NCI-H2196 (cell line): ENCODE results near the gene RCBTB1.

ENCODE experiments used
- DNase-seq: peaks from one replicate; lab custom pipeline; 2025; ENCODE audit not compliant: unreplicated experiment; lab: John Stamatoyannopoulos, UW

Gene RCBTB1

DNA sequence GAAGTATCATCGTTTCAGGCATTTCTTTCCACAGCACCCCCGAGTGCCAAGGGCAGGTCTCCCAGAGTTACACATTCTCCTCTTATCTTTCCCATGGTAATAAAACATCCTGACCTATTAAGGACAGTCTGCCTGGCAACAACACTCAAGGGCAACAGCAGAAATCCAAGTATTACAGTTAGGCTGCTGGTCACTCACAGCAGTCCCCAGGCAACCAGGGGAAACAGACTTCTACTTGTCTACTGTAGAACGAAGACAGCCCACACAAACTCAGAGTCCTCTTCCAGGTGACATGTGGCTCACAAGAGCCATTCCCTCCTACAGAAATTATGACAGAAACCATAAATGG, 24.3 kb downstream of the RCBTB1 start:
- no peak for DNase-seq

DNA sequence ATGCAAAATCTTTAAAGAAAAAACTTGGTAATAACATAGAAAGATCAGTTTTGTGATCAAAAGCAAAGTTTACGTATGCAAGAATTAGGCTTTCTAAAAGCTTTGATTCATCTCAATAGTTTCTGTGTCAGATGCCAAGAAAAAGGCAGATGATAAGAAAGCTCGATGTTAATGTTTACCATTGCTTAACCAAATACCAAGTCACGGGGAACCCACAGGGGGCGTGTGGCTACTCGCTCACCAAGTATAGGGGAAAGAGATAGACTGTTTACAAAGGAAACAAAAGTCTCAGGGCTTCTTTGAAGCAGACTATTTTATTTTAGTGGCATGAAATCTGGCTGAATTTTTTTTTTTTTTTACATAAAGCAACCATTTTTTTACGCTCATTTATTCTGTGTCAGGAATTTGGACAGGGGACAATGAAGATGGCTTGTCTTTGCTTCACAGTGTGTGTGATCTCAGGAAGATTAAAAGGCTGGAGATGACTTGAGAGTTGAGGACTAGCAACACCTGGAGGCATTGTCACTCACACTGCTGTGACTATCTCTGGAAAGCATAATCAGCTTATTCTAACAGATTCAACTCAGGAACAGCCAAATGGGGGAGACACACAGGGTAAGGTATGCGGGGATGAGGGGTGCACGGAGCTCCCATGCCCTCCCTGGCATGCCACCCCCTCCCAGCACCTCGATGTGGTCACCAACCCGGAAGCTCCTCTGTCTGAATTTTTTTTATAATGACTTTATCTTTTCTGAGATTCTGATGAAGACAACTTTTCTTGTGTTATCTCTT, 24.9 kb downstream of the RCBTB1 start:
- no peak for DNase-seq

DNA sequence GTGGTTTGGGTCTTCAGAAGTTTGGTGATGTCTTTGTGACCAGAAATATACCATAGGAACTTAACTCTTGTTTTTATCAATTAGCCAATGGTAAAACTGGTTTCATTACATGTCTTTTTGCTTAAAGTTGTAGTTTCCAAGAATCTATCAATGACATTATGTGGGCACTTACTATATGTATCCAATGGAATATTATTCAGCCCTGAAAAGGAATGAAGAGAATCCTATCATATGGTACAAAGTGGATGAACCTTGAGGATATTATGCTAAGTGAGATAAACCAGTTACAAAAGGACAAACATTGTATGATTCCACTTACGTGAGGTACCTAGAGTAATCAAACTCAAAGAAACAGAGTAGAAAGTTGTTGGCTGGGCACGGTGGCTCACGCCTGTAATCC, 26.4 kb downstream of the RCBTB1 start:
- DNase-seq = no peak

DNA sequence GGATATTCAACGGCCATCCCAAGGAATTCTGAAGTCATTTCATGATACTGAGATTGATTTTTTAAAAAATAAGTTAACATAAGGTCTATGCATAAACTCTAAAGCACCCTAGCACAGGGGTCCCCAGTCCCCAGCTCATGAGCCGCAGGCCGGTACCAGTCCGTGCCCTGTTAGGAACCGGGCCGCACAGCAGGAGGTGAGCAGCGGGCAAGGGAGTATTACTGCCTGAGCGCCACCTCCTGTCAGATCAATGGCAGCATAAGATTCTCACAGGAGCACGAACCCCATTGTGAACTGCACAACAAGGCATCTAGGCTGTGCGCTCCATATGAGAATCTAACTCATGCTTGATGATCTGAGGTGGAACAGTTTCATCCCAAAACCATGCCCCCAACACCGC, 31.0 kb downstream of the RCBTB1 start:
- DNase-seq = no peak

DNA sequence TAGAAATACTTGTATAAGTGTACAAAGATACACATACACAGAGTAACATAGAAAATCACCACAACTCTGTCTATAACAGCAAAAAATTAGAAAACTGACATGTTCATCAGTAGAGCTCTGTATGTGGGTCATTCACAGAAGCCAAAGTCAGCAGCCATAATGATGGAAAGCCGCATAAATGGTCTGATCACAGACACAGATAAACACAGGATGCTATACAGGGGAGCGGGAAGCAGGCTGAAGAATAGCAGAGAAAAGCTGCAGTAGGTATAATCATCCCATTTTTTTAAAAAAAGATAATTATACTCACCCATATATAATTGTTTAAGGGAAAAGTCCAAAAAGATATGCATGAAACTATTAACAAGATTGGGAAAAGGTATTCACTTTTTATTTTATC, 31.5 kb downstream of the RCBTB1 start:
- DNase-seq = no peak

DNA sequence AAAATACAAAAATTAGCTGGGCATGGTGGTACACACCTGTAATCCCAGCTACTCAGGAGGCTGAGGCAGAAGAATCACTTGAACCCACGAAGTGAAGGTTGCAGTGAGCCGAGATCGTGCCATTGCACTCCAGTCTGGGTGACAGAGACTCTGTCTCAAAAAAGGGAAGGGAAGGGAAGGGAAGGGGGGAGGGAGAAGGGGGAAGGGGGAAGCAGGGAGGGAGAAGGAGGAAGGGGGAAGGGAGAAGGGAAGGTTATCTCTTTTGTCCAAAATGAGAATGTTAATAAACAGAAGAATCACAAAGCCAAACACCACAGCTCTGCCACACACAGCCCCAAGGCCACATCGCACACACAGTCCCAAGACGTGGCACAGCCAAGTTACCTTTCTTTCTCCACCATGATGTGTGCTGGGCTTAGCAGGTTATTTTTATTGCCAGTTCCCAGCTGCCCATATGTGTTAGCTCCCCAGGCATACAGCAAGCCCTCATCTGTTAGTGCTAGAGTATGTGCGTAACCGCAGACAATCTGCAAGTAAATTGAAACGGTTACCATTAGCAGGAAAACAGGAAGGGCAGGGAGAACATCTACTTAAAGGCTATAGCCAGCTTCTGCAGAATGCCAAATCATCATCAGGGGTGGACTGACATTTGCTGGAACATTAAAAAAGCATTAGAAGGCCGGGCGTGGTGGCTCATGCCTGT, 34.3 kb downstream of the RCBTB1 start:
- no peak for DNase-seq

DNA sequence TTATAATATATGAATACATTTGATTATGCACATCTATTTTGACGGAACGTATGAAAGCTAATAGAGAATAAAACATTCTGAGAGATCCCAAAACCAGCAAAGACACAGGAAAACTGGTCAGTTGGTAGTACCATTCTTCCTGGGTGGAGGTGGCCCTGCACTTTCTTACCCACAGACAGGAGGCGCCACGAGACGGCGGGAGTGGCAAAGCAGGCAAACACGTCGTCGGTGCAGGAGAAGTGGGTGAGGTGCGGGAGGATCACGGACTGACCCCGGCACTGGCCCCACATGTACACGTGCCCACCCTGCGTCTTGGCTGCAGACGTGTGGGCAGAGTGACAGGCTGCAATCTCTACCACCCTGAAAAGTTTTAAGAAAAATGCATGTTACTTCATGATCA, 36.1 kb downstream of the RCBTB1 start:
- DNase-seq = no peak

DNA sequence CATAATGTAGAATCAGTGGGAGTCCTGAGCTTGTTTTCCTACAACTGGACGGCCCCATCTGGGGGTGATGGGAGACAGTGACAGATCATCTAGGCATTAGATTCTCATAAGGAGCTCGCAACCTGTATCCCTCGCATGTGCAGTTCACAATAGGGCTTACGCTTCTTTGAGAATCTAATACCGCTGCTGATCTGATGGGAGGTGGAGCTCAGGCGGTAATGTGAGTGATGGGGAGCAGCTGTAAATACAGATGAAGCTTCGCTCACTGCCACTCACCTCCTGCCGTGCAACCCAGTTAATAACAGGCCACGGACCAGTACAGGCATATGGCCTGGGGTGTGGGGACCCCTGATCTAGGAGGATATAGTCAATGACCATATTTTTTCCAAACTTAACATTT, 38.8 kb downstream of the RCBTB1 start:
- no peak for DNase-seq

DNA sequence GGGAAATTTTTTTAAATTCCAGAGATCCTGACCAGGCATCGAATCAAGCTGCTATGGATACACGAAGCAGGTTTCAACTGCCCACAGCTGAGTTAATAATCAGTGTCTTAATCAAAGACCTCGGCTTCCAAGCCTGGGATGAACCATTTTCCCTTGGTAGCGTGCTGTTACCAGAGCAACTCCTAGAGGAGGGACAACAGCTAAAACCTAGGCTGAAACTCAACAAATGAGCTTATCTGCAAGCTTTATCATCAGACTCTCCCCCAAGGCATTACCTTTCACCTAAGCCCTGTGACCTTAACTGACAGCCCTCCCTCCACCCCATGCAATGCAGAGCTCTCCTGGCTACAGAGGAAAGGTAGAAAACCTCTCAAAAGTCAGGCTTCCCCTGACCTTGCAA, 39.7 kb downstream of the RCBTB1 start:
- no peak for DNase-seq

DNA sequence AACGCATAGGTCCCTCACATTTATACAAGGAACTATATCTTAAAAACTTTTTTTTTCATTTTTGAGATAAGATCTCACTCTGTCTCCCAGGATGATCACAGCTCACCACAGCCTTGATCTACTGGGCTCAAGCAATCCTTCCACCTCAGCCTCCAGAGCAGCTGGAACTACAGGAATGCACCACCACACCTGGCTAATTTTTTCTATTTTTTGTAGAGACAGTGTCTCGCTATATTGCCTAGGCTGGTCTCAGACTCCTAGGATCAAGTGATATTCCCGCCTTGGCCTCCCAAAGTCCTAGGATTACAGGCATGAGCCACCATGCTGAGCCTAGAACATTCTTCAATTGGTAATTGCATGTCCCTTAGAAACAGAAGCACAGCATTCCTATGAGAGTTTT, 41.7 kb downstream of the RCBTB1 start:
- DNase-seq = no peak

DNA sequence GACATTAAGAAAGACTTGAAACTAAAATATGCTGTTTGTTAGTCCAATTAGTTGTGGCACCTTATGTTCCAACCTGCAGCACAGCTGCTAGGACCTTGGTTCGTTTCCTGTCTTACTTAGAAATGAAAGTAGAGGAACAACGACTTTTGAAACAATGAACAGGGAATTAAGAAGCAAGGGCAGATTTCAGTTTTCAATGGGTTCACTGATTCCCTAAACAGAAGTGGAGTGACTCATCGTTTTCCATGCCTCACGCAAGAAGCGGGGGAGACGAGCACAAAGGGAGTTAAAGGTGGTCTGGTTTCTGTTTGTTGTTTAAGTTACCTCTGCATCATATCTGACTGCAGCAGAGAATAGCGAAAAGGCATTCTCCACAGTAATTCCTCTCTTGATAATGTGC, 44.8 kb downstream of the RCBTB1 start:
- no peak for DNase-seq

DNA sequence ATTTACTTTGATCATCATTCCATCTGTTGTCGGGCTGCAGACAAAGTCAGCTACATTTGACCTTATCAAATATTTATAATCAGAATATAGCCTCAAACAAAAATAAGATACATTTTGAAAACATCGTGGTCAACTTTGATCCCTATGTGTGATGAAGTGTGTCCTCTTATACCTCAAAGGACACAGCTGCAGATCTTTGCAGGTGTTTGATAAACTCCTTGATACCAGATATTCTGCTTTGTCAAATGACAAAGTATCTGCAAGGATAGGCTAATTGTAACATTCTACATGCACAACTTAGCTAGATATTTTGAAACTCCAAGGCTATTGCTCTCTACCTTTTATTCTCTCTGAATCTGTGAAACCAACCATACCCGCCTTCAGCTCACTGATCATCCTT, 45.6 kb downstream of the RCBTB1 start:
- no peak for DNase-seq

DNA sequence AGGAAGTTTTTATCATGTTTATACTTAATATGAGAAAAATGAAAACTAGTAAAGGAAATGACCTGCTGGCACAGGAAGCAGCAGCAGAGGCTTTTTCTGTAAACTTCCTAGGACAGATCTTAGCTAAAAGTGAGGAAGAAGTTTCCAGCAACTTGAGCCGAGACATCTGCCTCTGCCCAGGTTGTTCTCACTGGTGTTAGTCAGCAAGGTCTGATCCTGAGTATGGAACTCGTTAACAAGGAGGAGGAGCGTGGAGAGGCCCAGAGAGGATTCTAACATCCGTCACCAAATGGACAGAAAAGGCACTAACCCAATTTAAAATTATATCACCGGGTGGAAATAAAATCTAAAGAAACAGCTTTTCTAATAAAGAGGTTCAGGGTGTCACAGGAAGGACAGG, 46.0 kb downstream of the RCBTB1 start:
- DNase-seq = no peak

DNA sequence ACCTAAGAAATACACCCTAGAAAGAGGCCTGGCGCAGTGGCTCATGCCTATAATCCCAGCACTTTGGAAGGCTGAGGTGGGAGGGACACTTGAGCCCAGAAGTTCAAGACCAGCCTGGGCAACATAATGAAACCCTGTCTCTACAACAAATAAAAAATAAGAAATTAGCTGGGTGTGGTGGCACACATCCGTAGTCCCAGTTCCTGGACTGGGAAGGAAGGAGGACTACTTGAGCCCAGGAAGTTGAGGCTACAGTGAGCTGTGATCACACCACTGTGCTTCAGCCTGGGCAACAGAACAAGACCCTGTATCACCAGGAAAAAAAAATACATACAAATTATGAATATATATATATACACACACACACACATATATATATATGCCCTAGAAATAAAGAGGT, 47.0 kb downstream of the RCBTB1 start:
- no peak for DNase-seq

DNA sequence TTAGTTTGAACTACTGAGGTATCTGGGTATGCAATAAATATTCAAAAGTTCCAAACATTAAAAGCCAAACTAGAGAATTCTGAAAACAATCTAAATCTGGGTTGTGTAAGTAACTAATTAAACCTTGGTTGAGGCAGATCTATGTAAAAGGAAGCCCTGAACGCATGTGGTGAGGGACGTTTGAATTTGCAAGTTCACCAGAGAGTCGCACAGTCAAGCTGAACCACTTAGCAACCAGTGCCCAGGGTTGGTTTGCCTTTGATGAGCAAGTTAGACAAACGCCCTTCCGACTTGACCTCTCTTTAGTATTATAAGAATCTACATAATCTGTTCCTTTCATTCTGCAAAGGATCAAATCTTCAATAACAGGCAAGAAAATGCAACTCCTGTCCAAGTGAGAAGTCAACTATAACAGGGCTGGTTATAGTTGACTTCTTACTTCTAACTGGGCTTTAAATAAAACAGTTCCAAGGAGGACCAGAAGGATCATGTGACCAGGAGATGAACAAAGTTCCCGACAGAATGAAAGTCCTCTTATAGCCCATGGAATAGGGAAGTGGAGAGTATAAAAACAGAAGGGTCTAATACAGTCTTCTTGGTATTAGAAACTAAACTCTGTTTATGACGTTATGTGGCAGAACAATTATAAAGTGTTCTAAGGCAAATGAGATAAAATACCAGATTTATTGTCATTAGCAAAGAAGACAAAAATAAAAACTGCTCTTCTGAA, 49.0 kb downstream of the RCBTB1 start:
- no peak for DNase-seq

DNA sequence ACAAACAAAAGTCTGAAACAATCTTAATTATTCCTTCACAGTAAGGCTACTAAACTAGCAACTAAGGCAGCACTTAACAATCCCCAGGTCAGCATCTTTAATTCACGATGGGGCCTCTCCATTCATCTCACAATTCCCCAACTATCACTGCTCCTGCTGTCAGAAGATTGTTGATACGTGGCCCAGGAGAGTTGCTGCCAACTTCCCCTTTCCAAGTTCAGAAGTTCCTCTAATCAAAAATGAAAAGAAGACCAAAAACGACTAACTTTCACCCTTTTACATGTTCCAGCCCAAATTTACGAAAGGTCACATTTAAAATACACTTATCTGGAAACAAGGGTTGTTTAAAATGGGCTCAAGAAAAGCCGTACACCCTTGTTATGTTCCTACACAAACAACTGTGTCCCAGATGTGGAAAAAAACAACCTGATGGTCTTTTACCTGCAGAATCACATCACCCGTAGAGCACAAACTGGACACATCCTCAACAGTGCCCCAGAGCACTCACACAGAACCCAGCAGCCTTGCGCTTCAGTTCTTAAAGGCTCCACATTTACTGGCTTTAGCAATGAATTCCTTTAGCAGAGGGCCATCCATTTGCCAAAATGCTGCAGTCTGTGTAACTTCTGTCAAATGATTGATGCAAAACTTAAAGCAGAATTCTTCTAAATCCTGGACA, 51.6 kb downstream of the RCBTB1 start:
- no peak for DNase-seq

DNA sequence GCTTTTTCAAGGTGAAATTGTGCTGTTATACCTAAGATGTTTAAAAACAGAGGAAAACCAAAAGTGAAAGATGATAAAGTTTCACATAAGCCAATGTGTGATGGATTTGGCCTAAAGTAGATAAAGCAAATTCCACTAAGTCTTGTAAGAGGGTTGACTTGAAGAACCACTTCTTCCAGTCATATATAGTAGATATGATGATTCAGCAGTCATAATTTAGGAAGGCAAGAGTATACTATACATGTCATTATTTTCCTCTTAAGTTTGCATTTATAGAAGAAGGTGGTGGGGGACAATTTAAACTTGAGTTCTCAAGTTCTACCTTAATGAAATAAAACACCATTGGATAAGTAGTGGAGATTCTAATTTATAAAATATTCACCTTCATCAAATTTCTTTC, 52.3 kb downstream of the RCBTB1 start:
- no peak for DNase-seq

DNA sequence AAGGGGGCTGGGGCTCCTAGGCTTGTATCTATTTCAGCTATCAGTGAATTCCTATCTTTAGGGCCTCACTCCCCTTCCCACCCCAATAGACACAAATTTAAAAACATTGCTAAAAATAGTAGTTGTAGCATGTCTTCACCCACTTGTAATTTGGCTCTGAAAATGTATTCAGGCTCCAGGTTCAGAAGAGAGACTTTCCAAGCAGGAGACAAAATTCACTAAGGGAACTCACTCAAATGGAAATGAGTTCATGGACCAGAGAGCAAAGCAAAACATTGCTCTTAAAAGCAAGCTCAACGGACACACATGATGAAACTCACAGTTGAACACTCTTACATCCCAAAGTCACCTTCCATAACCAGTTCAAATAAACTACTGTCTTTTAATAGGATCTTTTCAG, 52.8 kb downstream of the RCBTB1 start:
- no peak for DNase-seq

DNA sequence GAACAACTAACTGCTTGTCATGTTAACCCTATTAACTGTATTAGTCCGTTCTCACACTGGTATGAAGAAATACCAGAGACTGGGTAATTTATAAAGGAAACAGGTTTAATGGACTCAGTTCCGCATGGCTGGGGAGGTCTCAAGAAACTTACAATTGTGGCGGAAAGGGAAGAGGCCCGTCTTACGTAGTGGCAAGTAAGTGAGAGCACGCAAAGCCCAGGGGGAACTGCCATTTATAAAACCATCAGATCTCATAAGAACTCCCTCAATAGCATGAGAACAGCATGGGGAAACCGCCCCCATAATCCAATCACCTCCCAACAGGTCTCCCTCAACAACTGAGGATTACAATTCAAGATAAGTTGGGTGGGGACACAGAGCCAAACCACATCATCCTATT, 54.9 kb downstream of the RCBTB1 start:
- no peak for DNase-seq

DNA sequence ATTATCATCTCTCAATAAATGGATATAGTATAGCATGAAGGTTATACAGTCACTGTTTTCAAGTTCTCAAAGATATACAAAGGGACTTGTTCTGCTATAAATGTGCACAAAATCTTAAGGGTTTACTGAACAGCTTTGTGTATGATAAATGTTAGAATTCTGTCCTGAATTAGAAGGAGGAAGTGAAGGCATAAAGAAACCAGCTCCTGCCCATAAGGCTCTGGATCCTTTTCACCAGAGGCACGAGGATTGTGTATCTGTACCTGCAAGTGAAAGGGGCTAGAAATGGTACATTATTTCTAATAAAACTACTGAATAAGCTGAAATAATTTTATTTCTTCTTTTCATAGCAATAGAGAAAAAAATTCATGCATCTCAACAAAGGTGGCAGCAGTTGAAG, 57.2 kb downstream of the RCBTB1 start:
- DNase-seq = no peak

DNA sequence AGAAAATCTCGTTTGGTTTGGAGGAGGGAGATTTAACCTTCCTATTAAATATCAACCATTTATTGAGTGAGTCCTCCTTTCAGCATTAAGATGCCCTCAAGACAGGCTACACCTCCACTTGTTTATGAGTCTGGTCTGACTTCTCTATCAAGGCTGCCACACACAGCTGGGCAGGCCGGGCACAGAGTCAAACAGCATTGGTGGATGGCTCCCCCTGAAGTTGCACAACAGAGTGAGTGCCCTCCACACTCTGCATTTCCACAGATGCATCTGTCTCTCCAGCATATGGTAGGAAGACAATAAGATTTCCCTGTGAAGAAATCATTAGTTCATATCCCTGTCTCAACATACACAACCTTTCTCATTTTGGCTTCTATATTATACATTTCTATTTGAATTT, 58.2 kb downstream of the RCBTB1 start:
- DNase-seq = no peak
